ENCODE results near the gene C17orf100. TPM values are rescaled to one million over a fixed set of nuclear protein-coding genes. Genes with fewer than 3 reads are reported as not detected.

C17orf100 gene
- total RNA-seq, 2 experiments from 2014 or later, result 1.1 to 1.4 TPM

- no peak for DNase-seq
Observed at GRCh38 chr17:6695051-6695450, 43.5 kb downstream of the C17orf100 start.

GRCh38 chr17:6695565-6695964 is 44.0 kb downstream of the C17orf100 start:
- Mint-ChIP-seq H3K27me3 (peaks cover 40% of the 10 kb centered on the region), H3K4me3 (no peak overlapping the region), H3K4me1 (no peaks in the 10 kb centered on the region), H3K36me3 (no peaks in the 10 kb centered on the region), H3K27ac (no peak overlapping the region), H3K9me3 (ENCODE audit: low read depth) (no peaks in the 10 kb centered on the region)
- DNase-seq (no peak), ATAC-seq (no peak)
- CTCF ChIA-PET, result no interaction called here

More at GRCh38 chr17:6695051-6695450, 43.5 kb downstream of the C17orf100 start:
- CTCF ChIA-PET, result no interaction called here
- no peak overlapping the region for H3K27ac Mint-ChIP-seq
- H3K9me3 Mint-ChIP-seq (ENCODE audit: low read depth), result no peaks in the 10 kb centered on the region
- ATAC-seq, result no peak
- no peaks in the 10 kb centered on the region for H3K4me1 Mint-ChIP-seq
- no peaks in the 10 kb centered on the region for H3K36me3 Mint-ChIP-seq
- peaks cover 42% of the 10 kb centered on the region for H3K27me3 Mint-ChIP-seq
- H3K4me3 Mint-ChIP-seq, result no peak overlapping the region

- no peaks in the 10 kb centered on the region for H3K9me3 Mint-ChIP-seq (ENCODE audit: low read depth)
- H3K27me3 Mint-ChIP-seq, result peaks cover 30% of the 10 kb centered on the region
- CTCF ChIA-PET, result no interaction called here
- H3K36me3 Mint-ChIP-seq, result no peaks in the 10 kb centered on the region
- H3K4me1 Mint-ChIP-seq, result no peaks in the 10 kb centered on the region
- no peak overlapping the region for H3K4me3 Mint-ChIP-seq
- DNase-seq (no peak), ATAC-seq (no peak)
- no peak overlapping the region for H3K27ac Mint-ChIP-seq
Observed at GRCh38 chr17:6696906-6697305, 45.3 kb downstream of the C17orf100 start.

GRCh38 chr17:6698004-6698403 is 46.4 kb downstream of the C17orf100 start:
- Mint-ChIP-seq H3K27me3 (peaks cover 27% of the 10 kb centered on the region), H3K4me1 (no peaks in the 10 kb centered on the region), H3K27ac (no peak overlapping the region), H3K9me3 (ENCODE audit: low read depth) (no peaks in the 10 kb centered on the region), H3K4me3 (no peak overlapping the region), H3K36me3 (no peaks in the 10 kb centered on the region)
- DNase-seq (no peak), ATAC-seq (no peak)
- CTCF ChIA-PET, result no interaction called here

- CTCF ChIA-PET, result interaction anchor here (2.4 kb wide), 1 partner anchor 227 kb away, joined by 9 read pairs; no protein-coding TSS in a partner anchor
- H3K9me3 Mint-ChIP-seq (ENCODE audit: low read depth), result no peaks in the 10 kb centered on the region
- H3K4me3 Mint-ChIP-seq, result no peak overlapping the region
- no peaks in the 10 kb centered on the region for H3K36me3 Mint-ChIP-seq
- DNase-seq (no peak), ATAC-seq (no peak)
- H3K27me3 Mint-ChIP-seq, result peaks cover 22% of the 10 kb centered on the region
- no peaks in the 10 kb centered on the region for H3K4me1 Mint-ChIP-seq
- no peak overlapping the region for H3K27ac Mint-ChIP-seq
Observed at GRCh38 chr17:6699997-6700947, 48.7 kb downstream of the C17orf100 start.

- CTCF ChIA-PET, result interaction anchor here (1.2 to 2.4 kb wide), 3 partner anchors 18 to 228 kb away, joined by 4 to 9 read pairs (median 6); no protein-coding TSS in a partner anchor
- H3K4me3 Mint-ChIP-seq, result no peak overlapping the region
- H3K27ac Mint-ChIP-seq, result no peak overlapping the region
- H3K36me3 Mint-ChIP-seq, result no peaks in the 10 kb centered on the region
- ATAC-seq (no peak), DNase-seq (no peak)
- H3K9me3 Mint-ChIP-seq (ENCODE audit: low read depth), result no peaks in the 10 kb centered on the region
- H3K27me3 Mint-ChIP-seq, result peaks cover 24% of the 10 kb centered on the region
- no peaks in the 10 kb centered on the region for H3K4me1 Mint-ChIP-seq
Observed at GRCh38 chr17:6700948-6701307, 49.4 kb downstream of the C17orf100 start.

- peaks cover 22% of the 10 kb centered on the region for H3K27me3 Mint-ChIP-seq
- no peak overlapping the region for H3K4me3 Mint-ChIP-seq
- ATAC-seq (peak; percentile 77), DNase-seq (peak; percentile 51)
- no peak overlapping the region for H3K27ac Mint-ChIP-seq
- CTCF ChIA-PET, result interaction anchor here (0.7 to 2.4 kb wide), 5 partner anchors 10 to 229 kb away, joined by 3 to 9 read pairs (median 5); no protein-coding TSS in a partner anchor
- H3K36me3 Mint-ChIP-seq, result no peaks in the 10 kb centered on the region
- H3K9me3 Mint-ChIP-seq (ENCODE audit: low read depth), result no peaks in the 10 kb centered on the region
- H3K4me1 Mint-ChIP-seq, result no peaks in the 10 kb centered on the region
Observed at GRCh38 chr17:6701719-6702118, 50.2 kb downstream of the C17orf100 start.

GRCh38 chr17:6702567-6703215 is 51.1 kb downstream of the C17orf100 start:
- CTCF ChIA-PET, result no interaction called here

More at GRCh38 chr17:6702567-6703215, 51.1 kb downstream of the C17orf100 start:
- H3K27me3 Mint-ChIP-seq, result peaks cover 23% of the 10 kb centered on the region
- H3K4me1 Mint-ChIP-seq, result no peaks in the 10 kb centered on the region
- H3K27ac Mint-ChIP-seq, result no peak overlapping the region
- H3K9me3 Mint-ChIP-seq (ENCODE audit: low read depth), result no peaks in the 10 kb centered on the region
- no peak overlapping the region for H3K4me3 Mint-ChIP-seq
- ATAC-seq (no peak), DNase-seq (no peak)
- no peaks in the 10 kb centered on the region for H3K36me3 Mint-ChIP-seq

Small RNA genes lying within 50 kb of the gene (microRNA-seq; reads per million reads assigned to microRNA genes)
- gene MIR4520-1 (not detected), gene MIR4520-2 (not detected)

Other genes with a start within 250 kb of the C17orf100 start
- gene AIPL1, start 216.6 kb upstream of the C17orf100 start, total RNA-seq, result not detected
- gene PIMREG, start 207.3 kb upstream of the C17orf100 start, total RNA-seq, result 10 to 100 TPM in 1 of 2 experiments, 1 to 10 TPM in 1; 6.8 to 17.0 TPM
- gene PITPNM3, start 95.2 kb upstream of the C17orf100 start, total RNA-seq, result under 1 TPM; 0.37 to 0.76 TPM
- gene KIAA0753, start 11.1 kb upstream of the C17orf100 start, total RNA-seq, result 10 to 100 TPM; 16.5 to 18.0 TPM
- gene TXNDC17, start 10.7 kb upstream of the C17orf100 start, total RNA-seq, result 10 to 100 TPM; 69.6 to 71.6 TPM
- gene MED31, start 157 bp upstream of the C17orf100 start, total RNA-seq, result 10 to 100 TPM; 18.3 TPM
- gene SLC13A5, start 61.6 kb downstream of the C17orf100 start, total RNA-seq, result not detected
- 100 to 1,000 TPM; 261 to 491 TPM for gene XAF1, start 104.3 kb downstream of the C17orf100 start, total RNA-seq
- 1 to 10 TPM in 1 of 2 experiments, under 1 TPM in 1; 0.42 to 1.5 TPM for gene FBXO39, start 124.5 kb downstream of the C17orf100 start, total RNA-seq
- not detected for gene TEKT1, start 180.0 kb downstream of the C17orf100 start, total RNA-seq

All from activated CD8-positive, alpha-beta memory T cell treated with anti-CD3 and anti-CD28 coated beads, Interleukin-2, amount 10 ng/mL, durations not matched to agents 7 days and 5 days (primary cell).